NCI-H460 (cell line): ENCODE results near the gene ARHGEF12. TPM values are rescaled to one million over a fixed set of nuclear protein-coding genes. Genes with fewer than 3 reads are reported as not detected.
"Not testable (repeated sequence)": the region's sequence is repeated elsewhere in the genome, so short reads cannot be mapped to it uniquely, and the experiment has no call there.

Source experiments
- DNase-seq: peaks from one replicate; pipeline ENCODE4 v3.0.0-alpha.2; 2016; ENCODE audit warnings: low read depth; ENCODE audit errors: extremely low read depth
- total RNA-seq: library from RNA; depleted of rRNA; stranded (reverse); fragments of >200 nt; shearing (Covaris generic); gene quantifications from 2 replicates; pipeline ENCODE4 v1.2.3, GENCODE V29; 2014

Gene ARHGEF12
- total RNA-seq, 1 experiment from 2014 or later, result 34.6 TPM

- DNase-seq, result no peak
These were observed 135.8 kb downstream of the ARHGEF12 start for GRCh38 chr11:120471994-120472393.

GRCh38 chr11:120473503-120473902, 137.3 kb downstream of the ARHGEF12 start:
- DNase-seq, result no peak

GRCh38 chr11:120482149-120482548, 145.9 kb downstream of the ARHGEF12 start:
- DNase-seq, result no peak

GRCh38 chr11:120484722-120485121, 148.5 kb downstream of the ARHGEF12 start:
- no peak for DNase-seq

GRCh38 chr11:120486138-120486537, 149.9 kb downstream of the ARHGEF12 start:
- DNase-seq, result no peak

- no peak for DNase-seq
These were observed 153.6 kb downstream of the ARHGEF12 start for GRCh38 chr11:120489799-120490198.

GRCh38 chr11:120492486-120492885, 156.3 kb downstream of the ARHGEF12 start:
- DNase-seq, result no peak

- no peak for DNase-seq
These were observed 158.4 kb downstream of the ARHGEF12 start for GRCh38 chr11:120494595-120494994.

GRCh38 chr11:120499088-120499487, 162.9 kb downstream of the ARHGEF12 start:
- DNase-seq, result no peak

- no peak for DNase-seq
These were observed 163.6 kb downstream of the ARHGEF12 start for GRCh38 chr11:120499859-120500258.

GRCh38 chr11:120500414-120501071, 164.3 kb downstream of the ARHGEF12 start:
- no peak for DNase-seq

- no peak for DNase-seq
These were observed 165.2 kb downstream of the ARHGEF12 start for GRCh38 chr11:120501440-120501839.

GRCh38 chr11:120501976-120502755, 166.0 kb downstream of the ARHGEF12 start:
- no peak for DNase-seq

GRCh38 chr11:120503529-120503928, 167.3 kb downstream of the ARHGEF12 start:
- not testable (repeated sequence) for DNase-seq

GRCh38 chr11:120505801-120506425, 169.7 kb downstream of the ARHGEF12 start:
- DNase-seq, result no peak

GRCh38 chr11:120509346-120510053, 173.3 kb downstream of the ARHGEF12 start:
- no peak for DNase-seq

- DNase-seq, result no peak
These were observed 174.3 kb downstream of the ARHGEF12 start for GRCh38 chr11:120510406-120511115.

GRCh38 chr11:120511116-120511819, 175.1 kb downstream of the ARHGEF12 start, which contains the start of gene GRIK4:
Gene GRIK4, plus strand, starts transcription at chr11:120511748. Its CDS starts 148,571 bp downstream, at chr11:120660319.
- DNase-seq, result peak; percentile 65
